Measurements from ENCODE around the gene SCN4B. TPM values are rescaled to one million over a fixed set of nuclear protein-coding genes. Genes with fewer than 3 reads are reported as not detected.

Gene SCN4B
- total RNA-seq, 2 donors from 2014 or later, result 0.15 to 0.20 TPM

DNA sequence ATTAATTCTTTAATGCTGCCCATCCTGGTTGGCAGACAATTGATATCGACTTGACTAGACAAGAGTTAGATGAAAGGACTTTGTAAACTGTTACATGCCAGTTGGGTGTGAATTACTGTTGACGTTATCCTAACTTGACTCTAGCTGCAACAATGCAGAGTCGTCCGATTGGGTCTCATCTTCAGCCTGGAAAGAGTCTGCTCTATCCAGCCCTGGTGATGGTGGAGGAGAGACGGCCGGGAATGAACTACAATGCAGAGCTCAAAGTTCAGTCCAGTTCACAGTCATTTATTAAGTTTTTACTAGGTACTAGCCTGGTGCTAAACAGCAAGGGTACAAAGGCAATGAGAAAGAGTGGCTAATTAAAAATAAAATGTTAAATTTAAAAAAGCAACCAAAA lies 60.9 kb downstream of the SCN4B start:
- Histone ChIP-seq H3K36me3 (ENCODE audit: control insufficient read depth, insufficient read depth, low read length) (no peaks in the 10 kb centered on the region), H3K9ac (ENCODE audit: extremely low read depth, low read length, poor library complexity, severe bottlenecking) (no peak overlapping the region), H3K9me3 (ENCODE audit: control insufficient read depth, low read length) (peaks cover 8% of the 10 kb centered on the region), H3K27ac (ENCODE audit: low read depth, low read length) (no peak overlapping the region), H3K4me1 (ENCODE audit: control insufficient read depth, insufficient read depth, low read length) (no peaks in the 10 kb centered on the region), H3K4me3 (ENCODE audit: low read length) (no peak overlapping the region), H3K27me3 (ENCODE audit: control insufficient read depth, insufficient read depth, low read length, poor library complexity, severe bottlenecking) (no peaks in the 10 kb centered on the region)
- WGBS, 2 experiments (ENCODE audit: insufficient coverage in 1 of 2, insufficient read length in 1 of 2), result 92 to 94% methylated on average over 5 to 6 of the region's 6 CpGs
- Mint-ChIP-seq H3K27ac (no peak overlapping the region), H3K27me3 (ENCODE audit: insufficient read depth) (peaks cover 30% of the 10 kb centered on the region), H3K9me3 (peaks cover 16% of the 10 kb centered on the region), H3K4me1 (peaks cover 10% of the 10 kb centered on the region), H3K36me3 (ENCODE audit: low read depth) (peaks cover 2% of the 10 kb centered on the region), H3K4me3 (no peak overlapping the region)
- TF ChIP-seq, protein P1, sequence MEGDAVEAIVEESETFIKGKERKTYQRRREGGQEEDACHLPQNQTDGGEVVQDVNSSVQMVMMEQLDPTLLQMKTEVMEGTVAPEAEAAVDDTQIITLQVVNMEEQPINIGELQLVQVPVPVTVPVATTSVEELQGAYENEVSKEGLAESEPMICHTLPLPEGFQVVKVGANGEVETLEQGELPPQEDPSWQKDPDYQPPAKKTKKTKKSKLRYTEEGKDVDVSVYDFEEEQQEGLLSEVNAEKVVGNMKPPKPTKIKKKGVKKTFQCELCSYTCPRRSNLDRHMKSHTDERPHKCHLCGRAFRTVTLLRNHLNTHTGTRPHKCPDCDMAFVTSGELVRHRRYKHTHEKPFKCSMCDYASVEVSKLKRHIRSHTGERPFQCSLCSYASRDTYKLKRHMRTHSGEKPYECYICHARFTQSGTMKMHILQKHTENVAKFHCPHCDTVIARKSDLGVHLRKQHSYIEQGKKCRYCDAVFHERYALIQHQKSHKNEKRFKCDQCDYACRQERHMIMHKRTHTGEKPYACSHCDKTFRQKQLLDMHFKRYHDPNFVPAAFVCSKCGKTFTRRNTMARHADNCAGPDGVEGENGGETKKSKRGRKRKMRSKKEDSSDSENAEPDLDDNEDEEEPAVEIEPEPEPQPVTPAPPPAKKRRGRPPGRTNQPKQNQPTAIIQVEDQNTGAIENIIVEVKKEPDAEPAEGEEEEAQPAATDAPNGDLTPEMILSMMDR (conservative IDR thresholded peaks at IDR 0.05), result no peak
- no peak for DNase-seq

DNA sequence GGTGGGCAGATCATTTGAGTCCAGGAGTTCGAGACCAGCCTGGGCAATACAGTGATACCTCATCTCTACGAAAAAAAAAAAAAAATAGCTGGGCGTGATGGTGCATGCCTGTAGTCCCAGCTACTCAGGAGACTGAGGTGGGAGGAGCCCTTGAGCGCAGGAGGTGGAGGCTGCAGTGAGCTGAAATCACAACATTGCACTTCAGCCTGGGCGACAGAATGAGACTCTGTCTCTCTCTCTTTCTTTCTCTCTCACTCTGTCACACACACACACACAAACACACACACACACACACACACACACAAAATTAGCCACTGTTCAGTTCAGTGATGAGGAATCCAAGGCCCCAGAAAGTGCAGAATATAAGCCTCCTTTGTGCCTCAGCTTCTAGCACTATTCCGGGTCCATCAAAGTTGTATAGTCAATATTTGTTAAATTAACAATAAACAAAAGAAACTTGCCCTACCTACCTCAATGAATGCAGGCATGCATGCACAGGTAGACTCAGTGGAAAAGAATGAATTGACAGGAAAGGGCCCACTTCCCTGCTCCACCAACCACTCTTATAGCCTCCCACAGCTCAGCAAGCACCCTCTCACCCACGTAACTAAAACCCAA lies 62.0 kb downstream of the SCN4B start:
- H3K27ac ChIP-seq (ENCODE audit: low read depth, low read length), result no peak overlapping the region
- no peak overlapping the region for H3K4me3 ChIP-seq (ENCODE audit: low read length)
- H3K9me3 Mint-ChIP-seq, result peaks cover 19% of the 10 kb centered on the region
- H3K9me3 ChIP-seq (ENCODE audit: control insufficient read depth, low read length), result peaks cover 8% of the 10 kb centered on the region
- no peak overlapping the region for H3K27ac Mint-ChIP-seq
- H3K36me3 ChIP-seq (ENCODE audit: control insufficient read depth, insufficient read depth, low read length), result no peaks in the 10 kb centered on the region
- peaks cover 7% of the 10 kb centered on the region for H3K4me1 Mint-ChIP-seq
- TF ChIP-seq, protein P1 (conservative IDR thresholded peaks at IDR 0.05), result no peak
- peaks cover 2% of the 10 kb centered on the region for H3K36me3 Mint-ChIP-seq (ENCODE audit: low read depth)
- H3K27me3 ChIP-seq (ENCODE audit: control insufficient read depth, insufficient read depth, low read length, poor library complexity, severe bottlenecking), result no peaks in the 10 kb centered on the region
- no peak overlapping the region for H3K9ac ChIP-seq (ENCODE audit: extremely low read depth, low read length, poor library complexity, severe bottlenecking)
- DNase-seq, result no peak
- 89 to 100% methylated on average over 3 to 6 of the region's 7 CpGs for WGBS, 2 experiments (ENCODE audit: insufficient coverage in 1 of 2, insufficient read length in 1 of 2)
- no peaks in the 10 kb centered on the region for H3K4me1 ChIP-seq (ENCODE audit: control insufficient read depth, insufficient read depth, low read length)
- no peak overlapping the region for H3K4me3 Mint-ChIP-seq
- H3K27me3 Mint-ChIP-seq (ENCODE audit: insufficient read depth), result peaks cover 29% of the 10 kb centered on the region

DNA sequence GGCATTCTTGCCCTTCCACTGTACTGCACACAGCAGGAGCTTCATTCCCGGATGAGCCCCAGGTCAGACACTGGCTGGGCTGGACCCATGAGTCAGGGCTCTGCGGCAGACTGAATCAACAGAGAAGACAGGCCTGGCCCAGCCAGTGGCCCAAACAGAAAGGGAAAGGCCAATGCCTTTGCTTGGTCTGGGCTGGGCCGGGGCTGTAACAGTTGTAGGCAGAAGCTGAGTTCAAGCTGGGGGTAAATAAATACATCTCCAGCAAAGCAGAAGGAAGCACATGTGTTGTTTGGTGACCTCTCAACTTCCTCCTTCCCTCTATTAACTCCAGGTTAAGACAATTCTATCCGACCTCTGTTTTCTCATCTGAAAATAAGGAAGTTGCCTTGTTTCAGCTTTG lies 64.1 kb downstream of the SCN4B start:
- no peak overlapping the region for H3K9ac ChIP-seq (ENCODE audit: extremely low read depth, low read length, poor library complexity, severe bottlenecking)
- peaks cover 7% of the 10 kb centered on the region for H3K4me1 Mint-ChIP-seq
- TF ChIP-seq, protein P1 (conservative IDR thresholded peaks at IDR 0.05), result no peak
- H3K9me3 ChIP-seq (ENCODE audit: control insufficient read depth, low read length), result peaks cover 8% of the 10 kb centered on the region
- H3K36me3 ChIP-seq (ENCODE audit: control insufficient read depth, insufficient read depth, low read length), result no peaks in the 10 kb centered on the region
- no peak overlapping the region for H3K4me3 Mint-ChIP-seq
- WGBS, 2 experiments (ENCODE audit: insufficient coverage in 1 of 2, insufficient read length in 1 of 2), result 80 to 84% methylated on average over 2 to 4 of the region's 4 CpGs
- H3K4me3 ChIP-seq (ENCODE audit: low read length), result no peak overlapping the region
- peaks cover 2% of the 10 kb centered on the region for H3K36me3 Mint-ChIP-seq (ENCODE audit: low read depth)
- peaks cover 27% of the 10 kb centered on the region for H3K27me3 Mint-ChIP-seq (ENCODE audit: insufficient read depth)
- H3K27ac Mint-ChIP-seq, result no peak overlapping the region
- no peak for DNase-seq
- no peaks in the 10 kb centered on the region for H3K4me1 ChIP-seq (ENCODE audit: control insufficient read depth, insufficient read depth, low read length)
- H3K9me3 Mint-ChIP-seq, result peaks cover 19% of the 10 kb centered on the region
- H3K27ac ChIP-seq (ENCODE audit: low read depth, low read length), result no peak overlapping the region
- H3K27me3 ChIP-seq (ENCODE audit: control insufficient read depth, insufficient read depth, low read length, poor library complexity, severe bottlenecking), result no peaks in the 10 kb centered on the region
